H1 (cell line): ENCODE results near the gene QPCT. TPM values are rescaled to one million over a fixed set of nuclear protein-coding genes. Genes with fewer than 3 reads are reported as not detected.

Experiments used
- CTCF ChIA-PET: fragments of 300-600 bp; sonication (Branson Sonifier 250); formaldehyde crosslinking; loops from one replicate; lab custom pipeline; 2021; ENCODE audit not compliant: partially characterized antibody; lab: Charles Lee
- POLR2A ChIA-PET: fragments of 300-600 bp; sonication (Branson Sonifier 250); formaldehyde crosslinking; loops from one replicate; lab custom pipeline; 2021; ENCODE audit warnings: inconsistent platforms; ENCODE audit not compliant: partially characterized antibody; lab: Charles Lee
- DNase-seq, 2 experiments: peaks; one replicate each; pipeline versions ENCODE4 v3.0.0 to v3.0.0-alpha.2; 2010 to 2022; ENCODE audit warnings: low spot score in 2 of 2, low read depth in 1 of 2, mixed read lengths in 1 of 2
- FAIRE-seq: peaks from 2 replicates; lab custom pipeline; 2011; peaks lifted over from hg19 to GRCh38; lab: Jason Lieb, UNC
- H2AFZ ChIP-seq: 2 replicates; pipeline ENCODE4 v1.8.1; 2012; ENCODE audit warnings: low read length, inconsistent platforms
- H2AK5ac ChIP-seq: 2 replicates; pipeline ENCODE4 v1.6.1; 2013; ENCODE audit warnings: low read depth, low read length
- H2BK120ac ChIP-seq: replicated peaks from 2 replicates; pipeline ENCODE3; 2013; ENCODE audit warnings: low read depth, low read length, inconsistent platforms
- H2BK12ac ChIP-seq: 2 replicates; pipeline ENCODE4 v1.6.1; 2013; ENCODE audit warnings: low read depth, low read length
- H2BK15ac ChIP-seq: 2 replicates; pipeline ENCODE4 v1.6.1; 2013; ENCODE audit warnings: low read length
- H2BK20ac ChIP-seq: 2 replicates; pipeline ENCODE4 v1.6.1; 2013; ENCODE audit warnings: low read length
- H2BK5ac ChIP-seq: 2 replicates; pipeline ENCODE4 v1.6.1; 2013; ENCODE audit warnings: low read depth, low read length
- H3K14ac ChIP-seq: 2 replicates; pipeline ENCODE4 v1.6.1; 2013; ENCODE audit warnings: inconsistent platforms; ENCODE audit not compliant: insufficient read length
- H3K18ac ChIP-seq: 2 replicates; pipeline ENCODE4 v1.6.1; 2013; ENCODE audit warnings: low read length; ENCODE audit errors: extremely low read depth
- H3K23ac ChIP-seq: 2 replicates; pipeline ENCODE4 v1.6.1; 2013; ENCODE audit warnings: inconsistent platforms; ENCODE audit not compliant: insufficient read length
- H3K23me2 ChIP-seq: 2 replicates; pipeline ENCODE4 v1.6.1; 2013; ENCODE audit warnings: low read depth, low read length
- H3K27ac ChIP-seq: 2 replicates; pipeline ENCODE4 v1.6.1; 2011; ENCODE audit warnings: low read depth, low read length, inconsistent platforms
- H3K27me3 ChIP-seq, 4 experiments: replicated peaks in 1 of 4; 1 replicate in 1 of 4; 2 replicates in 3 of 4; pipeline versions ENCODE4 v1.6.1 to v1.8.1; 2011 to 2013; ENCODE audit warnings: low read length in 3 of 4, mild to moderate bottlenecking in 3 of 4, inconsistent platforms in 2 of 4, mixed read lengths in 2 of 4, moderate library complexity in 1 of 4; ENCODE audit not compliant: control insufficient read depth in 3 of 4, insufficient read depth in 3 of 4; ENCODE audit errors: extremely low read depth in 1 of 4
- H3K36me3 ChIP-seq, 4 experiments: 2 replicates each; pipeline versions ENCODE4 v1.6.1 to v1.8.1; 2011 to 2013; ENCODE audit warnings: mild to moderate bottlenecking in 4 of 4, low read length in 3 of 4, moderate library complexity in 2 of 4, control low read depth in 1 of 4, inconsistent platforms in 1 of 4; ENCODE audit not compliant: insufficient read depth in 4 of 4, control insufficient read depth in 2 of 4
- H3K4ac ChIP-seq: replicated peaks from 2 replicates; pipeline ENCODE3; 2013; ENCODE audit warnings: low read length, low read depth, mixed read lengths, inconsistent platforms; ENCODE audit not compliant: insufficient read length
- H3K4me1 ChIP-seq, 4 experiments: replicated peaks in 1 of 4; 1 replicate in 1 of 4; 2 replicates in 3 of 4; pipeline versions ENCODE4 v1.6.1 to v1.8.1; 2011 to 2013; ENCODE audit warnings: low read length in 3 of 4, inconsistent platforms in 2 of 4, mixed read lengths in 1 of 4; ENCODE audit not compliant: insufficient read depth in 4 of 4, control insufficient read depth in 3 of 4
- H3K4me2 ChIP-seq, 2 experiments: 2 replicates each; pipeline versions ENCODE4 v1.6.1 to v1.8.1; 2011 to 2013; ENCODE audit warnings: low read depth in 2 of 2, low read length in 2 of 2, control low read depth in 1 of 2, inconsistent platforms in 1 of 2, mild to moderate bottlenecking in 1 of 2; ENCODE audit not compliant: insufficient read depth in 1 of 2
- H3K4me3 ChIP-seq, 4 experiments: fragments of 200-600, 300-600 bp in 1 of 4; sonication (generic), shearing (Covaris generic), sonication (Bioruptor Twin) in 1 of 4; 2 replicates each; pipeline versions ENCODE4 v1.5.1 to v1.8.1; 2011 to 2016; ENCODE audit warnings: low read length in 4 of 4, low read depth in 3 of 4, control low read depth in 2 of 4, inconsistent platforms in 2 of 4, mild to moderate bottlenecking in 2 of 4, mixed read lengths in 1 of 4, moderate library complexity in 1 of 4; ENCODE audit not compliant: insufficient read depth in 2 of 4; ENCODE audit errors: extremely low read depth in 1 of 4
- H3K56ac ChIP-seq: replicated peaks from 2 replicates; pipeline ENCODE3; 2013; ENCODE audit warnings: low read depth, mild to moderate bottlenecking, mixed read lengths, low read length, inconsistent platforms; ENCODE audit not compliant: insufficient read length
- H3K79me1 ChIP-seq: 2 replicates; pipeline ENCODE4 v1.6.1; 2013; ENCODE audit warnings: low read depth, low read length, control low read depth
- H3K79me2 ChIP-seq, 2 experiments: 2 replicates each; pipeline versions ENCODE4 v1.6.1 to v1.8.1; 2012 to 2013; ENCODE audit warnings: low read length in 2 of 2, mild to moderate bottlenecking in 2 of 2, inconsistent platforms in 1 of 2; ENCODE audit not compliant: insufficient read depth in 2 of 2, control insufficient read depth in 1 of 2
- H3K9ac ChIP-seq, 4 experiments: replicated peaks in 1 of 4; 1 replicate in 1 of 4; 2 replicates in 3 of 4; pipeline versions ENCODE4 v1.6.1 to v1.8.1; 2011 to 2013; ENCODE audit warnings: low read depth in 3 of 4, low read length in 3 of 4, control low read depth in 2 of 4, mild to moderate bottlenecking in 2 of 4, moderate library complexity in 2 of 4, inconsistent platforms in 1 of 4; ENCODE audit errors: extremely low read depth in 1 of 4
- H3K9me3 ChIP-seq, 2 experiments: 2 replicates each; pipeline versions ENCODE4 v1.6.1 to v1.8.1; 2012 to 2013; ENCODE audit warnings: mild to moderate bottlenecking in 2 of 2, moderate library complexity in 2 of 2, control low read depth in 1 of 2, inconsistent platforms in 1 of 2, low read depth in 1 of 2, low read length in 1 of 2, mixed read lengths in 1 of 2; ENCODE audit not compliant: insufficient read depth in 2 of 2
- H4K20me1 ChIP-seq, 2 experiments: replicated peaks in 1 of 2; 2 replicates each; pipeline versions ENCODE3 to v1.8.1; 2011 to 2013; ENCODE audit warnings: inconsistent platforms in 2 of 2, low read length in 2 of 2, mild to moderate bottlenecking in 1 of 2; ENCODE audit not compliant: insufficient read depth in 2 of 2, control insufficient read depth in 1 of 2
- H4K5ac ChIP-seq: 2 replicates; pipeline ENCODE4 v1.6.1; 2013; ENCODE audit warnings: low read length, low read depth, mixed read lengths, inconsistent platforms; ENCODE audit not compliant: insufficient read length
- H4K8ac ChIP-seq: 2 replicates; pipeline ENCODE4 v1.8.0; 2013; ENCODE audit warnings: mild to moderate bottlenecking, moderate library complexity, low read length, inconsistent platforms; ENCODE audit not compliant: insufficient read depth; ENCODE audit errors: extremely low read depth
- H4K91ac ChIP-seq: replicated peaks from 2 replicates; pipeline ENCODE3; 2013; ENCODE audit warnings: low read length, mixed read lengths, inconsistent platforms; ENCODE audit not compliant: insufficient read length
- BRCA1 ChIP-seq: IDR thresholded peaks from 2 replicates; pipeline ENCODE4 v1.6.1; 2012; ENCODE audit warnings: low read depth, low read length, improper control_type of control experiment
- CTCF ChIP-seq, 3 experiments: IDR thresholded peaks; 1 replicate in 2 of 3; 2 replicates in 1 of 3; pipeline versions ENCODE4 v1.5.1 to v1.6.1; 2011; ENCODE audit warnings: low read length in 3 of 3, mild to moderate bottlenecking in 3 of 3, inconsistent platforms in 2 of 3, low read depth in 1 of 3, moderate library complexity in 1 of 3; ENCODE audit not compliant: insufficient read depth in 1 of 3; ENCODE audit errors: control extremely low read depth in 1 of 3
- HDAC2 ChIP-seq, 2 experiments: fragments of 300-600 bp in 1 of 2; sonication (generic) in 1 of 2; IDR thresholded peaks; 2 replicates each; pipeline ENCODE4 v1.6.1; 2011 to 2012; ENCODE audit warnings: low read depth in 2 of 2, low read length in 2 of 2, mild to moderate bottlenecking in 2 of 2, moderate library complexity in 2 of 2, borderline replicate concordance in 1 of 2, inconsistent platforms in 1 of 2
- KDM5A ChIP-seq: fragments of 200-600 bp; IDR thresholded peaks from 2 replicates; pipeline ENCODE4 v1.7.1; 2012; ENCODE audit warnings: mild to moderate bottlenecking, low read length, inconsistent platforms, mixed read lengths
- SP2 ChIP-seq: IDR thresholded peaks from 2 replicates; pipeline ENCODE4 v1.6.1; 2012; ENCODE audit warnings: mild to moderate bottlenecking, low read length, inconsistent platforms
- WGBS, 2 experiments: shearing (Covaris generic) in 1 of 2; methylation state at CpG; one replicate each; pipeline versions ENCODE4 v1.1.6 to v1.1.7; 2013 to 2015; ENCODE audit warnings: low lambda C conversion rate in 2 of 2, mixed read lengths in 2 of 2, inconsistent platforms in 1 of 2, low coverage in 1 of 2, missing lambda C conversion rate in 1 of 2; ENCODE audit not compliant: insufficient replicate concordance in 2 of 2, insufficient coverage in 1 of 2, insufficient read length in 1 of 2; ENCODE audit errors: extremely low coverage in 1 of 2, missing lambda C conversion rate in 1 of 2; 5-methylcytosine and 5-hydroxymethylcytosine counted together
- polyA plus RNA-seq, 7 experiments: library from polyadenylated mRNA; depleted of rRNA in 3 of 7; stranded (reverse) in 5 of 7; unstranded in 2 of 7; fragments of >200 nt in 5 of 7; fragments of 200-250 nt in 2 of 7; gene quantifications; 1 replicate in 5 of 7; 2 replicates in 1 of 7; 4 replicates in 1 of 7; pipeline versions ENCODE4 v1.2.1 to v1.2.3, GENCODE V29; 2011 to 2013; ENCODE audit warnings: missing spikeins in 2 of 7, mixed read lengths in 2 of 7
- total RNA-seq: library from RNA; stranded (reverse); fragmentation: NEBNext Ultra II Directional; extraction: Animal tissue kit (Norgen Biotek cat#: 25700); gene quantifications from 2 replicates; pipeline ENCODE4 v1.2.1, GENCODE V29; 2021

Gene QPCT
- total and polyA plus RNA-seq, 2 of the 8 experiments (the other 6 are each of a cell fraction or from before 2014, with no cell fraction given), result 4.0 to 4.3 TPM

DNA sequence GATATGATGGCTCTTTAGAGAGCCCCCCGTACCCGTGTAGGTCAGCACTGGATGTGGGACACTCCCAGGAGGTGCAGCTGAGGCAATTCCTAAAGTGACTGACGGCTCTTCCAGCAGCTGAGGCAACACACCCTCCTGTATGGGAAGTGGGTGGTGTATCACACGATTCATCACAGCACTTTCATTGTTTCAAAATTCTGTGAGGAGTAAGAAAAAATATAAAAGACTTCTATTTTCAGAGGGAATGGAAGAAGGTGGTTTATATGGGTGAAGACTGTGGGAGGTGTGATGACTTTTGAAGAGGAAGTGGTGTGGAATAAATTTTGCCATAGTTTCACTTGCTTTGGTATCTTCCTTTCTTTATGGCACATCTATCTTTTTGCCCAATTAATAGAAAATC lies 22.3 kb downstream of the QPCT start:
- POLR2A ChIA-PET, result no interaction called here
- H2BK120ac ChIP-seq, result no peak overlapping the region
- no peak overlapping the region for H3K18ac ChIP-seq
- TF ChIP-seq HDAC2 (IDR thresholded peaks at IDR 0.05; ENCODE audit: borderline replicate concordance in 1 of 2, low read depth in 2 of 2, low read length in 2 of 2) (no peak), KDM5A (no peak), CTCF (IDR thresholded peaks at IDR 0.05; ENCODE audit: control extremely low read depth in 1 of 3, insufficient read depth in 1 of 3, low read depth in 1 of 3, low read length in 3 of 3) (no peak), BRCA1 (no peak), SP2 (no peak)

More for the DNA sequence above, 22.3 kb downstream of the QPCT start:
- Histone ChIP-seq H3K27ac (no peak overlapping the region), H3K14ac (no peak overlapping the region), H3K23ac (no peak overlapping the region), H4K91ac (no peak overlapping the region), H2AK5ac (no peak overlapping the region), H3K79me1 (no peaks in the 10 kb centered on the region), H2BK12ac (no peak overlapping the region), H3K27me3 (no peaks in the 10 kb centered on the region), H3K9ac (no peak overlapping the region), H3K36me3 (no peaks in the 10 kb centered on the region), H3K4me1 (no peaks in the 10 kb centered on the region), H2BK20ac (no peak overlapping the region), H3K4me3 (no peak overlapping the region), H3K56ac (no peak overlapping the region), H2BK15ac (no peak overlapping the region), H3K4me2 (no peak overlapping the region), H3K4ac (no peak overlapping the region), H2BK5ac (no peak overlapping the region), H3K9me3 (no peaks in the 10 kb centered on the region), H4K8ac (no peak overlapping the region), H3K79me2 (no peaks in the 10 kb centered on the region), H3K23me2 (no peaks in the 10 kb centered on the region), H2AFZ (no peak overlapping the region), H4K5ac (no peak overlapping the region), H4K20me1 (no peaks in the 10 kb centered on the region)
- FAIRE-seq, result no peak
- WGBS, 2 experiments, result 84% methylated on average over 4 of the region's 4 CpGs; no CpG with 5 or more reads in 1 of the 2 experiments
- CTCF ChIA-PET, result interaction anchor here (1.0 to 2.0 kb wide), 2 partner anchors 11 to 511 kb away, joined by 4 to 11 read pairs; no protein-coding TSS in a partner anchor
- peak in 1 of 2 experiments; percentile 27 for DNase-seq
